Breast epithelium (tissue), 4 donors: ENCODE measurements around the gene BNC2. TPM values are rescaled to one million over a fixed set of nuclear protein-coding genes. Genes with fewer than 3 reads are reported as not detected.

Experiments used
- DNase-seq, 2 donors: peaks; one replicate each; pipeline ENCODE4 v3.0.0-alpha.2; 2019; ENCODE audit warnings: low spot score in 2 of 2
- H3K27ac ChIP-seq, 2 donors: fragments of 200-600 bp; sonication (generic) in 1 of 2; one replicate each; pipeline ENCODE4 v1.5.1; 2016 to 2019; ENCODE audit warnings: mild to moderate bottlenecking in 1 of 2
- H3K27me3 ChIP-seq, 2 donors: fragments of 200-600 bp; sonication (generic) in 1 of 2; one replicate each; pipeline versions ENCODE4 v1.5.1 to v1.6.0; 2017 to 2019; ENCODE audit warnings: control low read depth in 1 of 2, mild to moderate bottlenecking in 1 of 2
- H3K36me3 ChIP-seq: fragments of 200-600 bp; one replicate; pipeline ENCODE4 v1.5.1; 2019
- H3K4me1 ChIP-seq, 2 donors: fragments of 200-600 bp; sonication (generic); one replicate each; pipeline ENCODE4 v1.5.1; 2016 to 2019; ENCODE audit warnings: control low read depth in 1 of 2
- H3K4me3 ChIP-seq, 3 donors: fragments of 200-600 bp; sonication (generic); 1 replicate in 2 of 3; 2 replicates in 1 of 3; pipeline ENCODE4 v1.5.1; 2016 to 2019; ENCODE audit warnings: mild to moderate bottlenecking in 3 of 3, moderate library complexity in 2 of 3
- H3K9me3 ChIP-seq, 2 donors: fragments of 200-600 bp; sonication (generic) in 1 of 2; one replicate each; pipeline ENCODE4 v1.5.1; 2016 to 2019; ENCODE audit warnings: control low read depth in 1 of 2
- POLR2A ChIP-seq: fragments of 450-650 bp; IDR thresholded peaks from one replicate; pipeline ENCODE4 v1.6.1; 2016; ENCODE audit warnings: antibody characterized with exemption, mild to moderate bottlenecking, moderate library complexity
- POLR2AphosphoS5 ChIP-seq, 3 donors: sonication (generic); formaldehyde crosslinking; IDR thresholded peaks; one replicate each; pipeline ENCODE4 v1.6.1; 2017; ENCODE audit warnings: antibody characterized with exemption in 3 of 3
- intact Hi-C: fragments of 100-400 bp; cut with DNase I; formaldehyde crosslinking; loops from one replicate; pipeline ENCODE4 v1.15.1; 2023; ENCODE audit warnings: low total_unique reads
- total RNA-seq, 3 donors: library from RNA; depleted of rRNA; stranded (reverse); fragments of >200 nt; gene quantifications; one replicate each; pipeline ENCODE4 v1.1.0, GENCODE V29; 2016
- TF ChIP-seq, protein P1 (sequence below), 3 donors: fragments of 450-650 bp; IDR thresholded peaks; one replicate each; pipeline ENCODE4 v1.5.1; 2016 to 2017; ENCODE audit warnings: antibody characterized with exemption in 3 of 3, mild to moderate bottlenecking in 3 of 3, moderate library complexity in 3 of 3

Gene BNC2
- total RNA-seq, 3 donors from 2014 or later, result 15.8 to 21.1 (median 17.0) TPM

DNA sequence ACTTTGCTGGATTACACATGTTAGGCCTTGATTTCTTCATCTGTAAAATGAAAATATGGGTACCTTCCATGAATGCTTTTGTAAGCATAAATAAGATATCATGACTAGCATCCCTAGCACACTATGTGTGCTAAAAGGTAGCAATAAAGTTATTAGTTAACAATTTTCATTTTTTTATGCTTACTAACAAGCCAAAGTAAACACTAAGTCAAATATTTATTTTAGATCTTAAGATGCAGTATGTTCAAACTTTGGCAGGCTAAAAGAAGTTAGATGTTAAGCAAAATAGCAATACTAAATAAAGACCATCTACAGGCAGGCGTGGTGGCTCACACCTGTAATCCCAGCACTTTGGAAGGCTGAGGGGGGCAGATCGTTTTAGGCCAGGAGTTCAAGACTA lies 169.1 kb downstream of the BNC2 start:
- no peak overlapping the region for H3K27ac ChIP-seq
- H3K36me3 ChIP-seq, result no peaks in the 10 kb centered on the region
- H3K27me3 ChIP-seq, result no peaks in the 10 kb centered on the region
- TF ChIP-seq POLR2A, result no peak
- no peak for TF ChIP-seq POLR2AphosphoS5 (IDR thresholded peaks at IDR 0.05)
- TF ChIP-seq, protein P1, sequence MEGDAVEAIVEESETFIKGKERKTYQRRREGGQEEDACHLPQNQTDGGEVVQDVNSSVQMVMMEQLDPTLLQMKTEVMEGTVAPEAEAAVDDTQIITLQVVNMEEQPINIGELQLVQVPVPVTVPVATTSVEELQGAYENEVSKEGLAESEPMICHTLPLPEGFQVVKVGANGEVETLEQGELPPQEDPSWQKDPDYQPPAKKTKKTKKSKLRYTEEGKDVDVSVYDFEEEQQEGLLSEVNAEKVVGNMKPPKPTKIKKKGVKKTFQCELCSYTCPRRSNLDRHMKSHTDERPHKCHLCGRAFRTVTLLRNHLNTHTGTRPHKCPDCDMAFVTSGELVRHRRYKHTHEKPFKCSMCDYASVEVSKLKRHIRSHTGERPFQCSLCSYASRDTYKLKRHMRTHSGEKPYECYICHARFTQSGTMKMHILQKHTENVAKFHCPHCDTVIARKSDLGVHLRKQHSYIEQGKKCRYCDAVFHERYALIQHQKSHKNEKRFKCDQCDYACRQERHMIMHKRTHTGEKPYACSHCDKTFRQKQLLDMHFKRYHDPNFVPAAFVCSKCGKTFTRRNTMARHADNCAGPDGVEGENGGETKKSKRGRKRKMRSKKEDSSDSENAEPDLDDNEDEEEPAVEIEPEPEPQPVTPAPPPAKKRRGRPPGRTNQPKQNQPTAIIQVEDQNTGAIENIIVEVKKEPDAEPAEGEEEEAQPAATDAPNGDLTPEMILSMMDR (IDR thresholded peaks at IDR 0.05), result no peak
- H3K4me3 ChIP-seq, result no peak overlapping the region
- intact Hi-C loops, result no loop called here
- H3K4me1 ChIP-seq, result no peaks in the 10 kb centered on the region
- H3K9me3 ChIP-seq, result no peaks in the 10 kb centered on the region
- no peak for DNase-seq

DNA sequence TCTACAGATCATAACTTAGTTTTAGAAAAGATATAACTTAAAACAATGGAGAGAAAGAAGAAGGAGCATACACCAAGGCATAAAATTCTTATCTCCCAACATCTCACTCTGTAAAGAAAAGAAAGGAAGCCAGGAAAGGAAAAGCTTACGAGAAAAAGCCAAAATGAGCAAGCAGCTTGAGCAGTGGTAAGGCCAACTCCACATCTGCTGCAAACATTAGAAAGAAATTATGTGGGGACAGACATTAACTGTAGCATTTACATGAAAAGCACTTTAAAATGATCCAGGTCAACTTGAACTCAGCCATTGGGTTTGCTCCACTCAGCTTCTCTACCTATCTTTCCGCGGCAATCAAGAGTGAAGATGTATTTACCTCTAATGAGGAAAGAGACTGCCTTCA lies 176.9 kb downstream of the BNC2 start:
- H3K4me3 ChIP-seq, result no peak overlapping the region
- no peak for DNase-seq
- H3K4me1 ChIP-seq, result no peaks in the 10 kb centered on the region
- no peak overlapping the region for H3K27ac ChIP-seq
- H3K36me3 ChIP-seq, result no peaks in the 10 kb centered on the region
- H3K9me3 ChIP-seq, result no peaks in the 10 kb centered on the region
- no peaks in the 10 kb centered on the region for H3K27me3 ChIP-seq
- TF ChIP-seq POLR2AphosphoS5 (IDR thresholded peaks at IDR 0.05), result no peak
- TF ChIP-seq POLR2A, result no peak
- TF ChIP-seq, protein P1 (IDR thresholded peaks at IDR 0.05), result no peak
- intact Hi-C loops, result no loop called here

DNA sequence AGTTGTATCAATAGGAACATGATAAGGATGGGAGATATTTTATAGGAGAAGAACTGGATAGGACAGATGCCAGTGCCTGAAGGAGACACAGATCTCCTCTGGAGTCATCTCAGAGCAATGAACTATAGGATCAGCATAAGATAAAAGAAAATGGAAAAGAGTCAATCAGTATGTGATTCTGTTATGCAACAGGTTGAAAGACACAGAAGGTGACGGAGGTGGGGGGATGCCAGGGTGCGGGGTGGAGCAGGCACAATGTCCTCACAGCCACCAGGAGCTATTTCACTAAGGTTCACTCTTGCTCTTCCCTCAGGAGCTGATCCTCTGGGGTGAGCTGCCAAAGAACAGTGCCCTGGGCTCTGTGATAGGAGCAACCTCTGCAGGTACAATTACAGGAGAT lies 179.8 kb downstream of the BNC2 start:
- TF ChIP-seq POLR2A (no peak), POLR2AphosphoS5 (IDR thresholded peaks at IDR 0.05) (no peak)
- TF ChIP-seq, protein P1 (IDR thresholded peaks at IDR 0.05), result no peak
- intact Hi-C loops, result no loop called here
- no peaks in the 10 kb centered on the region for H3K36me3 ChIP-seq
- no peaks in the 10 kb centered on the region for H3K27me3 ChIP-seq
- DNase-seq, result no peak
- no peaks in the 10 kb centered on the region for H3K9me3 ChIP-seq
- no peak overlapping the region for H3K27ac ChIP-seq
- H3K4me1 ChIP-seq, result no peaks in the 10 kb centered on the region
- no peak overlapping the region for H3K4me3 ChIP-seq

DNA sequence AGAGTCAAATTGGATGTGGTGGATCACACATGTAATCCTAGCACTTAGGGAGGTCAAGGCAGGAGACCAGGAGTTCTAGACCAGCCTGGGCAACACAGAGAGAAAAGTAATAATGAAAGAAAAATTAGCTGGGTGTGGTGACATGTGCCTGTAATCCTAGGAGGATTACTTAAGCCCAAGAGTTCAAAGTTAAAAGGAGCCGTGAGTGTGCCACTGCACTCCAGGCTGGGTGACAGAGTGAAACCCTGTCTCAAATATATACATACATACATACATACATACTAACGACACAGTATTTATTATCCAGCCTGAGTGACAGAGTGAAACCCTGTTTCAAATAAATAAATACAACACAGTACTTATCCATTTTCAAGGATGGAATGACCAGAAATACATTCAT lies 180.3 kb downstream of the BNC2 start:
- Histone ChIP-seq H3K4me1 (no peaks in the 10 kb centered on the region), H3K27ac (no peak overlapping the region), H3K27me3 (no peaks in the 10 kb centered on the region), H3K36me3 (no peaks in the 10 kb centered on the region), H3K9me3 (no peaks in the 10 kb centered on the region), H3K4me3 (no peak overlapping the region)
- DNase-seq, result no peak
- no peak for TF ChIP-seq POLR2AphosphoS5 (IDR thresholded peaks at IDR 0.05)
- no peak for TF ChIP-seq POLR2A
- TF ChIP-seq, protein P1 (IDR thresholded peaks at IDR 0.05), result no peak
- intact Hi-C loops, result no loop called here

DNA sequence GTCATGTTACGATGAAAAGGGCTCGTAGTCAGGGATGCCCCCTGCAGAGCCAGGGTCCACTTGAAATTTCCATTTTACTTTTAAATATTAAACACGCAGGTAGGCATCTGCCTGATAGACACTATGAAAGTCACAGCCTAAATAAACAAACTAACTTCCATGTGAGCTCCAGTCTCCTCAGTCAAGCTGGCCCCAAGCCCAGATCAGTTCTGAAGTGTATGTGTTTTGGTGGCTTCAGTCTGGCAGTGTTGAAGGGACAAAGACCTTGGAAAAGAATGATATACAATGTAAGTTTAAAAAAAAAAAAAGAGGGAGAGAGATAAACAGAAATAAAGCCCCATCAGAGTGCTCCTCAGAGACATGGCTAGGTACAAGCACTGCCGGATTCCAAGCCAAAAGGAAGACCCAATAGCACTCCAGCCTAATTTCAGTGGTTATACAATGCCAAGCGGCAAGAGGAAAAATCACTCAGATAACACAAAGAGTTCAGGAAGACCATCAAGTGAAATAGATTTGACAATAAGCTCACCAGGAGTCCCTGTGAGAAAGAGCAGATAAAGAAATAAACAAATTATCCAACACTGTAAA lies 181.0 kb downstream of the BNC2 start:
- TF ChIP-seq, protein P1 (IDR thresholded peaks at IDR 0.05), result no peak
- TF ChIP-seq POLR2A (no peak), POLR2AphosphoS5 (IDR thresholded peaks at IDR 0.05) (no peak)
- no peak for DNase-seq
- Histone ChIP-seq H3K27me3 (no peaks in the 10 kb centered on the region), H3K36me3 (no peaks in the 10 kb centered on the region), H3K9me3 (no peaks in the 10 kb centered on the region), H3K4me1 (no peaks in the 10 kb centered on the region), H3K27ac (no peak overlapping the region), H3K4me3 (no peak overlapping the region)
- intact Hi-C loops, result no loop called here
